Eye (tissue), 1 donor: ENCODE measurements around the gene KLK14.

ENCODE experiments used
- DNase-seq: peaks from one replicate; pipeline ENCODE4 v3.0.0-alpha.2; 2015

Gene KLK14

GRCh38 chr19:51084505-51084904 is 1.8 kb upstream of the KLK14 start:
- DNase-seq = no peak

- DNase-seq = no peak
These were observed 1.1 kb upstream of the KLK14 start for GRCh38 chr19:51083783-51084182.

- DNase-seq = no peak
These were observed 494 bp upstream of the KLK14 start for GRCh38 chr19:51083181-51083580.

- DNase-seq = no peak
These were observed 1.2 kb downstream of the KLK14 start for GRCh38 chr19:51081476-51081875.

GRCh38 chr19:51079481-51080110 is 3.1 kb downstream of the KLK14 start:
- DNase-seq = no peak

- DNase-seq = no peak
These were observed 4.0 kb downstream of the KLK14 start for GRCh38 chr19:51078731-51079130.

GRCh38 chr19:51078104-51078503 is 4.6 kb downstream of the KLK14 start:
- DNase-seq = no peak

GRCh38 chr19:51076631-51077213 is 6.0 kb downstream of the KLK14 start:
- no peak for DNase-seq

GRCh38 chr19:51075998-51076397 is 6.7 kb downstream of the KLK14 start:
- no peak for DNase-seq

GRCh38 chr19:51071095-51071405 is 11.6 kb downstream of the KLK14 start:
- no peak for DNase-seq

- DNase-seq = no peak
These were observed 12.2 kb downstream of the KLK14 start for GRCh38 chr19:51070334-51071094.

GRCh38 chr19:51066393-51067186 is 16.1 kb downstream of the KLK14 start:
- no peak for DNase-seq

GRCh38 chr19:51065221-51065960 is 17.3 kb downstream of the KLK14 start:
- DNase-seq = no peak

- DNase-seq = peak; percentile 20
These were observed 18.0 kb downstream of the KLK14 start, which contains the start of gene KLK13 for GRCh38 chr19:51064534-51065220. Gene KLK13 (minus strand): TSS chr19:51065092. CDS start chr19:51065067, 25 bp downstream.

GRCh38 chr19:51063664-51064063 is 19.0 kb downstream of the KLK14 start:
- no peak for DNase-seq

GRCh38 chr19:51060973-51061372 is 21.7 kb downstream of the KLK14 start:
- DNase-seq = no peak

- DNase-seq = no peak
These were observed 22.4 kb downstream of the KLK14 start for GRCh38 chr19:51060336-51060735.

- no peak for DNase-seq
These were observed 23.0 kb downstream of the KLK14 start for GRCh38 chr19:51059715-51060114.

- DNase-seq = no peak
These were observed 26.8 kb downstream of the KLK14 start for GRCh38 chr19:51055866-51056265.

- DNase-seq = no peak
These were observed 35.7 kb downstream of the KLK14 start for GRCh38 chr19:51047031-51047335.

GRCh38 chr19:51044327-51044726 is 38.4 kb downstream of the KLK14 start:
- DNase-seq = no peak

GRCh38 chr19:51043497-51043896 is 39.2 kb downstream of the KLK14 start:
- no peak for DNase-seq
